NCI-H524 treated with DMSO at 0.1 percent for 48 hours (cell line): ENCODE results near the gene MED29.

Source experiments
- DNase-seq: peaks from one replicate; lab custom pipeline; 2025; lab: John Stamatoyannopoulos, UW

MED29 gene

GRCh38 chr19:39411081-39411831, 20.1 kb downstream of the MED29 start:
- DNase-seq: no peak

- peak; percentile 87 for DNase-seq
These were observed 20.6 kb downstream of the MED29 start for GRCh38 chr19:39411832-39412099.

- peak; percentile 98 for DNase-seq
These were observed 21.1 kb downstream of the MED29 start, which contains the start of gene PLEKHG2 for GRCh38 chr19:39412100-39412866. PLEKHG2 (plus strand) TSS chr19:39412669; CDS start chr19:39414087, 1,418 bp downstream.

GRCh38 chr19:39412867-39413271, 21.7 kb downstream of the MED29 start:
- no peak for DNase-seq

- DNase-seq: no peak
These were observed 22.2 kb downstream of the MED29 start for GRCh38 chr19:39413272-39413910.

- DNase-seq: no peak
These were observed 22.9 kb downstream of the MED29 start for GRCh38 chr19:39413911-39414608.

GRCh38 chr19:39415111-39416046, 24.2 kb downstream of the MED29 start:
- no peak for DNase-seq

- DNase-seq: no peak
These were observed 25.3 kb downstream of the MED29 start for GRCh38 chr19:39416152-39417120.

- DNase-seq: no peak
These were observed 26.4 kb downstream of the MED29 start for GRCh38 chr19:39417463-39418181.

- no peak for DNase-seq
These were observed 27.8 kb downstream of the MED29 start for GRCh38 chr19:39419003-39419402.

GRCh38 chr19:39420769-39421168, 29.6 kb downstream of the MED29 start:
- DNase-seq: no peak

- DNase-seq: no peak
These were observed 30.8 kb downstream of the MED29 start for GRCh38 chr19:39422020-39422419.

GRCh38 chr19:39423258-39424086, 32.3 kb downstream of the MED29 start:
- DNase-seq: no peak

- DNase-seq: no peak
These were observed 33.8 kb downstream of the MED29 start for GRCh38 chr19:39424934-39425333.

- DNase-seq: no peak
These were observed 34.6 kb downstream of the MED29 start for GRCh38 chr19:39425744-39426143.

- no peak for DNase-seq
These were observed 35.0 kb downstream of the MED29 start for GRCh38 chr19:39426170-39426569.

GRCh38 chr19:39427707-39428106, 36.5 kb downstream of the MED29 start:
- DNase-seq: no peak

GRCh38 chr19:39428283-39429112, 37.3 kb downstream of the MED29 start:
- no peak for DNase-seq
